Stimulated activated CD8-positive, alpha-beta memory T cell treated with anti-CD3 and anti-CD28 coated beads, Interleukin-7, amount 100 ng/mL, for 24 hours (primary cell): ENCODE data around the gene OPHN1.

Experiments used
- DNase-seq: peaks from one replicate; pipeline ENCODE4 v3.0.0-alpha.2; 2020; ENCODE audit warnings: low read depth

OPHN1 gene, protein sequence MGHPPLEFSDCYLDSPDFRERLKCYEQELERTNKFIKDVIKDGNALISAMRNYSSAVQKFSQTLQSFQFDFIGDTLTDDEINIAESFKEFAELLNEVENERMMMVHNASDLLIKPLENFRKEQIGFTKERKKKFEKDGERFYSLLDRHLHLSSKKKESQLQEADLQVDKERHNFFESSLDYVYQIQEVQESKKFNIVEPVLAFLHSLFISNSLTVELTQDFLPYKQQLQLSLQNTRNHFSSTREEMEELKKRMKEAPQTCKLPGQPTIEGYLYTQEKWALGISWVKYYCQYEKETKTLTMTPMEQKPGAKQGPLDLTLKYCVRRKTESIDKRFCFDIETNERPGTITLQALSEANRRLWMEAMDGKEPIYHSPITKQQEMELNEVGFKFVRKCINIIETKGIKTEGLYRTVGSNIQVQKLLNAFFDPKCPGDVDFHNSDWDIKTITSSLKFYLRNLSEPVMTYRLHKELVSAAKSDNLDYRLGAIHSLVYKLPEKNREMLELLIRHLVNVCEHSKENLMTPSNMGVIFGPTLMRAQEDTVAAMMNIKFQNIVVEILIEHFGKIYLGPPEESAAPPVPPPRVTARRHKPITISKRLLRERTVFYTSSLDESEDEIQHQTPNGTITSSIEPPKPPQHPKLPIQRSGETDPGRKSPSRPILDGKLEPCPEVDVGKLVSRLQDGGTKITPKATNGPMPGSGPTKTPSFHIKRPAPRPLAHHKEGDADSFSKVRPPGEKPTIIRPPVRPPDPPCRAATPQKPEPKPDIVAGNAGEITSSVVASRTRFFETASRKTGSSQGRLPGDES

DNA sequence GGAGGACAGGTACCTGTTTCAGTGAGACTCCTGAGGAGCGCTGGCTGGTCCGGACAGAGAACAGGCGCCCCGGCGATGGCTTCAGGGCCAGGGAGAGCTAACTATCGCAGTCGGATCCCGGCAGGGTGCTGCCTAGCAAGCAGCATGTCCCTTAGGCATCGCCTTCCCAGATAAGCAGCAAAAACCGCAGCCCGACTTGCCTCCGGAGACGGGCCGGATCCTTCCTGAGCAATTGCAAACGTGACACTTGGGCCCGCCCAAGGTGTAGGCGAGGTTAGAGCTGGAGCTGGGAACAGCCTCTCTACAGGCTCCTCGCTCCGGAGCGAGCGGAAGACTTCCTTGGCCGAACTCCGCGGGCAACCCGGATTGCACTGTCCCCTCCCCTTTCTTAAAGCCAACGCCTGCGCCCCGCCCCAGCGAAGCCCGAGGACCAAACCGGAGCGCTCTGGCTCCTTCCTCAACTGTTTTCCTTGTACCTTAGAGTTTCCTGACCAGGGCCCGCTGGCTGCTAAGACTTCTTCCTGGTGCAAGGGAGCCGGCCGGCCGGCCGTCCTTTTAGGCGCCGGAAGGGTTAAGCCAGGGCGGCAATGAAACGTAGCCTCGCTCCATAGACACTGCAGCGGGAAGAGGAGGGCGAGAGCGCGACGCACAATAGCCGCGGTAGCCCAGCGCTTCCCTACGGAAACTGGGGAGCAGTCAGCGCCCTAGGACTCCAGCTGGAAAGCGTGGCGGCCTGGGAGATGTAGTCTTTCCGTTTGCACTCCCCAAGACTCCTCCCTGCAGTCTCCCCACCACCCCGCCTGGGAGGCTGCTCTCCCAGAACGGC lies at the start of gene OPHN1:
OPHN1 (minus strand) TSS at position 341 of the 826 bp plus-strand sequence. CDS start 475 bp downstream, outside the sequence.
- DNase-seq, result no peak

DNA sequence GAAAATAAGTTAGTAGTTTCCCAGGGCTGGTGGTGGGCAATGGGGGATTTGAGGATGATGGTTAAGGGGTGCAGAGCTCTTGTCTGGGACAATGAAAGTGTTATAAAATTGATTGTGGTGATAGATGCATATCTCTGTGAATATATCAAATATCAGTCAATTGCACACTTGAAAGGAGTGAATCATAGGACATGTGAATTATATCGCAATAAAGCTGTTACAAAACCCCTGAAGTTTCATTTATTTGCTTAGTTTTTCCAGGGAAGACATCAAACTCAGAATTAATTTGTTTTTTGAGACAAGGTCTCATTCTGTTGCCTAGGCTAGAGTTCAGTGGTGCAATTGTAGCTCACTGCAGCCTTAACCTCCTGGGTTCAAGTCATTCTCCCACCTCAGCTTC lies 47.7 kb upstream of the OPHN1 start:
- no peak for DNase-seq

DNA sequence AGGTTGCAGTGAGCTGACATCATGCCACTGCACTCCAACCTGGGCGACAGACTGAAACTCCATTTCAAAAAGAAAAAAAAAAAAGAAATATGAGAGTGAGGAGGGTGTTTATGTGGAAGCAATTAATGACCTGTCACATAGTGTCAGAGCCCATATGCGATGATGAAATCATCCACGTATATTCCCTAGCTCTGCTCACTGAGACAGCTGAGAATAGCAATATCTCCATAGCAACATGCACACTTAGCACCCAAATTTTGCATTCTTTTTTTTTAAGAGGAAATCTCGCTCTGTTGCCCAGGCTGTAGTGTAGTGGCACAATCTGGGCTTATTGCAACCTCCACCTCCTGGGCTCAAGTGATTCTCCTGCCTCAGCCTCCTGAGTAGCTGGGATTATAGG lies 31.5 kb upstream of the OPHN1 start:
- DNase-seq, result no peak

GRCh38 chrX:68463880-68464279 lies 30.6 kb upstream of the OPHN1 start:
- DNase-seq, result no peak

- no peak for DNase-seq
Measured at GRCh38 chrX:68462653-68463052, 29.4 kb upstream of the OPHN1 start.

DNA sequence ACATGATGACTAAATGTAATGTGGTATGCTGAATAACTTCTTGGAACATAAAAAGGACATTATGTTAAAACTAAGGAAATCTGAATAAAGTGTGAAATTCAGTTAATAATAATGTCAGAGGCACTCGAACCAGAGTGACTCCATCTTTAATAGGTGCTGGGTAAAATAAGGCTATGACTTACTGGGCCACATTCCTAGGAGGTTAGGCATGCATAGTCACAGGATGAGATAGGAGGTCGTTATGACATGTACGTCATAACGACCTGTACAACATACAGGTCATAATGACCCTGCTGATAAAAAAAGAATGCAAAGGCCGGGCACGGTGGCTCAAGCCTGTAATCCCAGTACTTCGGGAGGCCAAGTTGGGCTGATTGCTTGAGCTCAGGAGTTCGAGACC lies 28.9 kb upstream of the OPHN1 start:
- DNase-seq, result no peak

DNA sequence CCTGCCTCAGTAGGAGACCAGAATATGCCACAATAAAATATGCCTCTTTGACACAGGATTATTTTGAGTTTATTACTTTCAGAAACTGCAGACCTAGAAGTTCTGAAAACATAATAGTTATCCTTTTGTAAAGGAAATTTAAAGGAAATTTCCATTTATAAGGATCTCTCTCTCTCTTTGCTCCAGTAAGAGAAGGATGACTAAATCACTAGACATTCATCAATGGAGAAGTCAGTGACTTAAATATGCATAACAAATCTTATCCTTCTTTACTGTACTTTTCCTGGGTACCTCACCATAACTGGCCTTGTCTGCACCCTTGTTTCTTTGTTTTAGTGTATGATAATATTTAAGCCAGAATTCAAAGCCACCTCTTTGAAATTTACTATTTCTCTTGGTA lies 28.3 kb upstream of the OPHN1 start:
- no peak for DNase-seq

DNA sequence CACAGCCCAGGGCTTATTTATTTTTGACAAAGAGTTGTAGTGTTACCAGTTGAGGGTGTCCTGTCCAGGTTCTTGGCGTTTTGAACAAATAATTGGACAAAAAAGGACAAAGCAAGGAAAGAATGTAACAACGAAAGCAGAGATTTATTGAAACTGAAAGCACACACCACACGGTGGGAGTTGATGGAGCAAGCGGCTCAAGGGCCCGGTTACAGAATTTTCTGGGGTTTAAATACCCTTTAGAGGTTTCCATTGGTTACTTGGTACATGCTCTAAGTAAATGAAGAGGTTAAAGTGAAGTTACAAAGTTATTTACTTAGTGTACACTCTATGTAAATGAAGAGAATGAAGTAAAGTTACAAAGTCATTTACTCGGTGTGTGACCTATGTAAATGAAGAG lies 27.8 kb upstream of the OPHN1 start:
- DNase-seq, result no peak

GRCh38 chrX:68455151-68455510 lies 21.8 kb upstream of the OPHN1 start:
- DNase-seq, result no peak

DNA sequence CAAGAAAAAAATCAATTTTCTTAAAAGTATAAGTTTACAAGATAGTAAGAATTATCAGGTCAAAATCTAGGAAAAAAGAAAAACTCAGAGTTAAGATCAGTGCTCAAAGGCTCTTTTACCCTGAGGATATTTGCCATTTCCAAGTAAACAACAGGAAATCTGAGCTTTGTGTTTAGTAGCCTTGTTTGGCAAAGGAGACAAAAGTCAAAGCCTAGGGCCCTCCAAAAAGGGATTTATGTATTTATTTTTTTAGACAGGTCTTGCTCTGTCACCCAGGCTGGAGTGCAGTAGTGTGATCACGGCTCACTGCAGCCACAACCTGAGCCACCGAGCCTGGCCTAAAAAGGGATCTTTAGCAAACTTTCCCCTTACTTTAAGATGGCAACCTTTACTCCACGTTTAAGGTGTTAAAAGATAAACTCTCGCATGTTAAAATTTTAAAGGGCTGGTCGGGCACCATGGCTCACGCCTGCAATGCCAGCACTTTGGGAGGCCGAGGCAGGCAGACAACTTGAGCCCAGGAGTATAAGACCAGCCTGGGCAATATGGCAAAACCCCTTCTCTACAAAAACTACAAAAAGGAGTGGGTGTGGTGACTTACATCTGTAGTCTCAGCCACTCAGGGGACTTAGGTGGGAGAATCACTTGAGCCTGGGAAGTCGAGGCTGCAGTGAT lies 21.3 kb upstream of the OPHN1 start:
- DNase-seq, result no peak

DNA sequence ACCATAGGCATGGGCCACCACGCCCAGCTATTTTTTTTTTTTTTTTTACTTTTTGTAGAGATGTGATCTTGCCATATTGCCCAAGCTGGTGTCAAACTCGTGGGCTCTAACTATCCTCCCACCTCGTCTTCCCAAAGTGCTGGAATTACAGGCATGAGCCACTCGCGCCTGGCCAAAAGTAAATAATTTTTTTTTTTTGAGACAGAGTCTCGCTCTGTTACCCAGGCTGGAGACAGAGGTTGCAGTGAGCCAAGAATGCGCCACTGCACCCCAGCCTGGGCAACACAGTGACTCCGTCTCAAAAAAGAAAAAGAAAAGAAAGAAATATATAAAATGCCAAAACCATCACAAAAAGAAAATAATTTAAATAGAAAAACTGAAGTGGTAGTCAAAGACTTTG lies 18.4 kb upstream of the OPHN1 start:
- DNase-seq, result no peak

DNA sequence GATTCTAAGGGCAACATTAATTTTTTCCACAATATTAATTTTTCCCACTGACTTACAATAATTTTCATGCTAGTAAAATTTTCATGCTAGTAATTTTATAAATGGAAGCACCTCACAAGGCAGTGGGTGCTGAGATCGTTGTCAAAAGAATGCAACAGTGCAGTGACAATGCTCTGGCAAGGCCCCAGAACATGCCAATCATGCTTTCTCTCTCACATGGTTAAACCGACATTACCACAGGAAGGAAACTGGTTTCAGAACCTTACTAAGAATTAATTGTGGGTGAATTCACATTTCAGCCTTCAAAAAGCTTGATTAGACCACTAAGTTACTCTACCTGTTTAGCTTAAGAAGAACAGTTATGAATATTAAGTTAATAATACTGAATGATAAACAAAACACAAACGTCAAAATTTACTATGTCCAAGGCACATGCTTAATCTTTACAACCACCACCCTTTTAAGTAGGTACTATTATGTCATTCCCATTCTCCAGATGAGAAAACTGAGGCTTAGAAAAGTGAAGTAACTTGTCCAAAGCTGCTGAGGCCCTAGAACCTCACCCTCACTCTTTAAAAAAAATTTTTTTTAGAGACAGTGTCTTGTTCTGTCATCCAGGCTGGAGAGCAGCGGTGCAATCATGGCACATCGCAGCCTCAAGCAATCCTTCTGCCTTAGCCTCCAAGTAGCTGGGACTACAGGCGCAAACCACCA lies 10.0 kb upstream of the OPHN1 start:
- DNase-seq, result no peak

GRCh38 chrX:68440940-68441339 lies 7.6 kb upstream of the OPHN1 start:
- DNase-seq, result no peak

GRCh38 chrX:68440442-68440841 lies 7.1 kb upstream of the OPHN1 start:
- DNase-seq, result no peak

DNA sequence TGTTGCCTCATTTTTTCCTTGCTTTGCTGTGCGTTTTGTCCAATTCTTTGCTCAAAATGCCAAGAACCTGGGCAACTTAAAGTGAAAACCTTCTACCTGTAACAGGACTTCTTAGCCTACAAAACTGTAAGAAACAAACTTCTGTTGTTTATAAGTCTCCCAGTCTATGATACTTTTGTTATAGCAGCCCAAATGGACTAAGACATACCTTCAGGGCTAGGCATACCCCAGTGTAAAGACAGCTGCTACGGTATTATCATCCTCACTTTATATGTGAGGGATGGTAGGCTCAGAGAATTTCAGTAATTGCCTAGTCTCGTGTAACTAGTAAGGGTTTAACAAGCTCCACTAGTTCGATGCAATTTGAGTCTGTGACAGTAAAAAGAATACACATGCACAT lies 6.0 kb upstream of the OPHN1 start:
- no peak for DNase-seq

- no peak for DNase-seq
Measured at GRCh38 chrX:68438575-68438974, 5.3 kb upstream of the OPHN1 start.

GRCh38 chrX:68433981-68434299 lies 645 bp upstream of the OPHN1 start:
- no peak for DNase-seq

- DNase-seq, result no peak
Measured at GRCh38 chrX:68432648-68433047, 647 bp downstream of the OPHN1 start.

GRCh38 chrX:68431836-68432235 lies 1.5 kb downstream of the OPHN1 start:
- no peak for DNase-seq

DNA sequence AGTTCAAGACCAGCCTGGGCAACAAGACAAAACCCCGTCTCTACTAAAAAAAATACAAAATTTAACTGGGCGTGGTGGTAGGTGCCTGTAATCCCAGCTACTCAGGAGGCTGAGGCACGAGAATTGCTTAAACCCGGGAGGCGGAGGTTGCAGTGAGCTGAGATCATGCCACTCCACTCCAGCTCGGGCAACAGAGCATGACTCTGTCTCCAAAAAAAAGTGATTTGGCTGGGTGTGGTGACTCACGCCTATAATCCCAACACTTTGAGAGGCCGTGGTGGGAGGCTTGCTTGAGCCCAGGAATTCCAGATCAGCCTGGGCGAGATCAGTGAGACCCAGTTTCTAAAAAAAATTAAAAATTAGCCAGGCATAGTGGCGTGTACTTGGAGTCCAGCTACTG lies 4.1 kb downstream of the OPHN1 start:
- no peak for DNase-seq

GRCh38 chrX:68428431-68428830 lies 4.9 kb downstream of the OPHN1 start:
- DNase-seq, result no peak

GRCh38 chrX:68424719-68425118 lies 8.6 kb downstream of the OPHN1 start:
- DNase-seq, result no peak
